PC-9 (cell line): ENCODE data around the gene PSRC1.

ENCODE experiments used
- CTCF ChIP-seq: fragments of 200-600 bp; sonication (generic); conservative IDR thresholded peaks from 2 replicates; pipeline ENCODE4 v1.6.1; 2017; ENCODE audit warnings: mixed run types, antibody characterized with exemption, mild to moderate bottlenecking, moderate library complexity
- EZH2 ChIP-seq: fragments of 200-600 bp; sonication (generic); IDR thresholded peaks from 2 replicates; pipeline ENCODE4 v1.8.0; 2017; ENCODE audit warnings: antibody characterized with exemption, low read depth

GRCh38 chr1:109257682-109258421 is 25.1 kb downstream of the PSRC1 start:
- no peak for TF ChIP-seq CTCF
- TF ChIP-seq EZH2 = no peak
